Activated T-helper 1 cell treated with anti-CD3 and anti-CD28 coated beads, Interleukin-12 subunit alpha, Interleukin-12 subunit beta, Interleukin-2, Interleukin-4 antibody, amounts not matched to agents 30 ng/mL and 10 ng/mL and 1 ng/mL, durations not matched to agents 14 hours and 24 hours and 36 hours (primary cell): Measurements from ENCODE around the gene C1orf53. TPM values are rescaled to one million over a fixed set of nuclear protein-coding genes. Genes with fewer than 3 reads are reported as not detected.

Experiments used
- DNase-seq: peaks from one replicate; pipeline ENCODE4 v3.0.0; 2021; ENCODE audit warnings: low spot score
- H3K27ac Mint-ChIP-seq: one replicate; pipeline ENCODE4 v1.8.0; 2021; ENCODE audit warnings: mild to moderate bottlenecking, mixed read lengths
- H3K27me3 Mint-ChIP-seq: one replicate; pipeline ENCODE4 v1.8.0; 2022; ENCODE audit warnings: mild to moderate bottlenecking, moderate library complexity, mixed read lengths; ENCODE audit not compliant: insufficient read depth
- H3K36me3 Mint-ChIP-seq: one replicate; pipeline ENCODE4 v1.8.0; 2021; ENCODE audit warnings: low read depth, mixed read lengths
- H3K4me1 Mint-ChIP-seq: one replicate; pipeline ENCODE4 v1.8.0; 2021; ENCODE audit warnings: low read depth, mixed read lengths
- H3K4me3 Mint-ChIP-seq: one replicate; pipeline ENCODE4 v1.8.0; 2021; ENCODE audit warnings: mild to moderate bottlenecking, moderate library complexity, mixed read lengths
- H3K9me3 Mint-ChIP-seq: one replicate; pipeline ENCODE4 v1.8.0; 2021; ENCODE audit warnings: mixed read lengths
- intact Hi-C: fragments of 100-400 bp; cut with micrococcal nuclease; formaldehyde crosslinking; loops from one replicate; pipeline ENCODE4 v1.15.1; 2024
- total RNA-seq: library from RNA; stranded (reverse); gene quantifications from 2 replicates; pipeline ENCODE4 v1.2.3, GENCODE V29; 2022

C1orf53 gene
- total RNA-seq, 1 donor from 2014 or later = 1.3 TPM

- H3K27me3 Mint-ChIP-seq = peaks cover 95% of the 10 kb centered on the region
- peak overlapping the region; percentile 84 for H3K27ac Mint-ChIP-seq
- H3K4me3 Mint-ChIP-seq = peak overlapping the region; percentile 83
- H3K9me3 Mint-ChIP-seq = no peaks in the 10 kb centered on the region
- peaks cover 5% of the 10 kb centered on the region for H3K36me3 Mint-ChIP-seq
- peaks cover 55% of the 10 kb centered on the region for H3K4me1 Mint-ChIP-seq
- intact Hi-C loops = loop anchor here (5.0 kb wide), 1 partner anchor 556 kb away; no protein-coding TSS in a partner anchor
- no peak for DNase-seq
Measured at GRCh38 chr1:197911111-197911856, 8.9 kb downstream of the C1orf53 start.

DNA sequence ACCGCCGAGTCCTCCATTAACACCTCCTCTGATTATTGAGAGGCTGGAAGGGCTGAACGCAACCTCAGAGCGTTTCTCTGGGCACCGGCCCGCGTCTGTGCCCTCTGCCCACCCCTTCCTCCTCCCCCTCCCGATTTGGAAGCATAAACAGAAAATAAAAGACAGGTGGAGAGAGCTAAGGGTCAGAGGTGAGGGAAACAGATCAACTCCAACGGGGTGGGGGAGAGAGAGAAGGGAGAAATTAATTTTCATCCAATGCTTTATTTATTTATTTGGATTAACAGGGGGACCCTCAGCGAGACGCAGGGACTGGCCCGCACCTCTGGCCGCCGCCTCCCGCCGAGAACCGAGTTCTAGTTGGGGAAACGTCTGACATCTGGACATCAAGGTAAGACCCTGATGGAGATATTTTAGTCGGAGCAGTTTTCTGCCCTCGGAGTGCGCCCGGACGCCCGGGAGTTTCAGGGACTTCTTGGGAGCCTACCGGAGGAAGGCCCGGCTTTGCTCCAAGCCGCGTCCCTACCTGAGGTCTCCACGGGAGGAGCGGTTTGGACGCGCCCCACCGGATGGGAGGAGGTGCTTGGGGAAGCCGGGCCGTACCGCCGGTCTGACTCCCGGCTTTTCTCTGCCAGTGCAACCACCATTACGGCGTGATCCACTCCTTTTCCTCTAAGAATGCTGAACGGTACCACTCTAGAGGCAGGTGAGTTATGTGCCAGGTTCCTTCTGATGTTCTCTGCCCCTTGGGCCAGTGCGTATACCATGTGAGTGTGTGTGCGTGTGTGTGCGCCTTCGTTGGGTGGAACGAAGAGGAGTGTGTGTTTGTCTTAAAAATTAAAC, 9.6 kb downstream of the C1orf53 start:
- Mint-ChIP-seq H3K36me3 (peaks cover 5% of the 10 kb centered on the region), H3K4me3 (peak overlapping the region; percentile 83), H3K27me3 (peaks cover 97% of the 10 kb centered on the region), H3K9me3 (no peaks in the 10 kb centered on the region), H3K27ac (peak overlapping the region; percentile 84), H3K4me1 (peaks cover 63% of the 10 kb centered on the region)
- intact Hi-C loops = loop anchor here (5.0 kb wide), 1 partner anchor 555 kb away; no protein-coding TSS in a partner anchor
- no peak for DNase-seq

DNA sequence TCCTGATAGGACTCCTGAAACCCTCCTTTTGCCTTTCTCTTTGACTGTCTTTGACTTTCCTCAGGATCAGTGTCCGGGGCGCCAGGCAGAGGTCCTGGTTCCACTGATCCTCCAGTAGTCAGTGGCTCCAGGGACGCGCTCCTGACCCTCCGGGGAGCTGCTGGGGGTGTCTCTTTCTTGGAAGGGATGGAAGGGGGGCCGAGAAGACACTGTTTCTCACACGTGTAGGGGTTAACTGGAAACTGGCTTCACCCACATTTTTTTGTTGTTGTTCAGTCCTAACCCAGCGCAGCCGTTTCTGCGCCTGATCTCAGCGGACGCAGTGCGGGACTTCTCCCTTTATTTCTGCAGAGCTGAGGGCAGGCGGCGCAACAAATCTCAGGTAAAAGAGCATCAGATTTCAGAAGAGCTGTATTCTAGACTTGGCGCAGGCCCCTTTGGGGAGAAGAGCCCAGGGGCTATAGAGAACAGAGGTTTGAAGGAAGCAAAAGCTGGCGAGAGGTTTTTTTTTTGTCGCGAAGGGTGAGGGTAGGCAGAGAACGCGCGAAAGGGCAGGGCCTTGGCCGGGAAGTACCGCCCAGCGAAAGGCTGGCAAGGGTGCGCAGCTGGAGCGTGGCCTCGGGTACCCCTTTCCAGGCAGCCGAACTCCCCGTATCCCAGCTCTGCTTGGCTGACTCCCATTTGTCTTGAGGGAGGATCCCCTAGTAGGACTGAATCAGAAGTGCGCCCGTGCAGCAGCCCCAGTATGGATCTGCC, 10.5 kb downstream of the C1orf53 start:
- DNase-seq = no peak
- H3K4me1 Mint-ChIP-seq = peaks cover 71% of the 10 kb centered on the region
- H3K36me3 Mint-ChIP-seq = peaks cover 1% of the 10 kb centered on the region
- intact Hi-C loops = loop anchor here (5.0 kb wide), 1 partner anchor 554 kb away; no protein-coding TSS in a partner anchor
- H3K27ac Mint-ChIP-seq = peak overlapping the region; percentile 62
- peaks cover 97% of the 10 kb centered on the region for H3K27me3 Mint-ChIP-seq
- peak overlapping the region; percentile 76 for H3K4me3 Mint-ChIP-seq
- H3K9me3 Mint-ChIP-seq = no peaks in the 10 kb centered on the region

- Mint-ChIP-seq H3K4me1 (peaks cover 72% of the 10 kb centered on the region), H3K4me3 (peak overlapping the region; percentile 76), H3K36me3 (peaks cover 1% of the 10 kb centered on the region), H3K27me3 (peaks cover 97% of the 10 kb centered on the region), H3K27ac (no peak overlapping the region), H3K9me3 (no peaks in the 10 kb centered on the region)
- no peak for DNase-seq
- intact Hi-C loops = loop anchor here (5.0 kb wide), 1 partner anchor 554 kb away; no protein-coding TSS in a partner anchor
Measured at GRCh38 chr1:197913495-197914276, 11.3 kb downstream of the C1orf53 start.

GRCh38 chr1:197914510-197914909, 12.1 kb downstream of the C1orf53 start:
- no peak overlapping the region for H3K4me3 Mint-ChIP-seq
- H3K36me3 Mint-ChIP-seq = peaks cover 3% of the 10 kb centered on the region
- intact Hi-C loops = loop anchor here (5.0 kb wide), 1 partner anchor 553 kb away; no protein-coding TSS in a partner anchor
- H3K4me1 Mint-ChIP-seq = peaks cover 73% of the 10 kb centered on the region
- H3K27ac Mint-ChIP-seq = no peak overlapping the region
- no peaks in the 10 kb centered on the region for H3K9me3 Mint-ChIP-seq
- peaks cover 96% of the 10 kb centered on the region for H3K27me3 Mint-ChIP-seq
- DNase-seq = no peak

DNA sequence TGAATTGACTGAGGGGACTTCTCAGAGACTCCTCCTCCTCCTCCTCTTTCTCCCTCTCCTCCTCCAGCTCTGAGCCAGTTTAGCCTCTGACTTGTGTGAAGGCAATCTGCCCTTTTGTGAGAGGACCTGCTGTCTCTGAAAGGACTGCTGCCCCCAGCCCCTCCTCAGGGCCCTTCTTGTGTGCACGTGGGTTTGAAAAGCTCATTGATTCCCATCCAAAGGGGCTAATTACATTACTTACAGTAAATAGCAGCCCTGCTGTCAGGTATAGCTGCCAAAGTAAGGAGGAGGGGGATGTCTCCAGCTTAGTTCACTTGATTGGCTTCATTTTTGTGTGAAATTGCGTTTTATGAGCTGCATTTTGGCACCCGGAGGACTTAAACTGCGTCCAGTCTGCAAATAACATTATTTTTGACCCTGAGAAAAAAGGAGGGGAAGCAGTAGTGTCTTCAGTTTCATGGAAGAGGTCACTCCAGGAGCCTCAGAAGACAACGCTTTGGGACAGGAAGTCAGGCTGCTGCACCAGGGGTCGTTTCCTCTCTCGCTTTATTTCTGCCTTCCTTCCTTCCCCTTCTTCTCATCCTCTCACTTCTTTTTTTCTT, 12.9 kb downstream of the C1orf53 start:
- H3K4me1 Mint-ChIP-seq = peaks cover 73% of the 10 kb centered on the region
- H3K9me3 Mint-ChIP-seq = no peaks in the 10 kb centered on the region
- peak overlapping the region; percentile 71 for H3K4me3 Mint-ChIP-seq
- no peak overlapping the region for H3K27ac Mint-ChIP-seq
- DNase-seq = no peak
- peaks cover 3% of the 10 kb centered on the region for H3K36me3 Mint-ChIP-seq
- H3K27me3 Mint-ChIP-seq = peaks cover 95% of the 10 kb centered on the region
- intact Hi-C loops = no loop called here

- no peak for DNase-seq
- Mint-ChIP-seq H3K4me3 (peak overlapping the region; percentile 71), H3K27me3 (peaks cover 97% of the 10 kb centered on the region), H3K9me3 (no peaks in the 10 kb centered on the region), H3K4me1 (peaks cover 74% of the 10 kb centered on the region), H3K36me3 (peaks cover 3% of the 10 kb centered on the region), H3K27ac (no peak overlapping the region)
- intact Hi-C loops = no loop called here
Measured at GRCh38 chr1:197915862-197916499, 13.6 kb downstream of the C1orf53 start.

DNA sequence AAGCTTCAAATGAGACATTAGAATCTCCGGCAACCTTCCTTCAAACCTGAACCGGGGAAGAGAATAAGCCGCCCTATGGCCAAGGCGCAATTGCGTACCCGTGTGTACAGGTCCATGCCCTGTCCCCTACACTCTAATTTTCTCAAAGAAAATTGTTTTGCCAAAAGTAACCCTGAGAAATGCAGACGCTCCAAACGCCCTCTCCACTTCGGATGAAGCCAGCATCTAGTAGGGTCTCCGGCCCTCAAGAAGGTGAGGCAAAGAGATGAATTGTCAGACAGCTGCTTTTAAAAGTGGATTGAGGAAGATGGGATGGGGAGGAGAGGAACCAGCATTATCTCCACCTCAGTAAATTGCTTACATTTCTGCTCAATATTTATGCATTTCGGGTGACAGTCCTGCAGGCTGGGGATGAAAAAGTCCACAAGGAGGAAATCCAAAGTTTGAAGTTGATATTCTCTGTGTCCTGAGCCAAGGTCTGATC, 14.1 kb downstream of the C1orf53 start:
- peak overlapping the region; percentile 71 for H3K4me3 Mint-ChIP-seq
- no peaks in the 10 kb centered on the region for H3K9me3 Mint-ChIP-seq
- peak overlapping the region; percentile 62 for H3K27ac Mint-ChIP-seq
- H3K36me3 Mint-ChIP-seq = peaks cover 5% of the 10 kb centered on the region
- DNase-seq = no peak
- H3K4me1 Mint-ChIP-seq = peaks cover 80% of the 10 kb centered on the region
- intact Hi-C loops = no loop called here
- H3K27me3 Mint-ChIP-seq = peaks cover 98% of the 10 kb centered on the region

GRCh38 chr1:197917805-197918651, 15.6 kb downstream of the C1orf53 start:
- H3K27ac Mint-ChIP-seq = peak overlapping the region; percentile 15
- intact Hi-C loops = loop anchor here (1.0 to 2.0 kb wide), 2 partner anchors 8 to 15 kb away; partner anchors contain the start of gene C1orf53
- peaks cover 5% of the 10 kb centered on the region for H3K36me3 Mint-ChIP-seq
- no peak for DNase-seq
- peaks cover 98% of the 10 kb centered on the region for H3K27me3 Mint-ChIP-seq
- peak overlapping the region; percentile 71 for H3K4me3 Mint-ChIP-seq
- H3K9me3 Mint-ChIP-seq = no peaks in the 10 kb centered on the region
- peaks cover 67% of the 10 kb centered on the region for H3K4me1 Mint-ChIP-seq

- Mint-ChIP-seq H3K27me3 (peaks cover 92% of the 10 kb centered on the region), H3K4me3 (peak overlapping the region; percentile 71), H3K27ac (peak overlapping the region; percentile 80), H3K4me1 (peaks cover 64% of the 10 kb centered on the region), H3K9me3 (no peaks in the 10 kb centered on the region), H3K36me3 (peaks cover 5% of the 10 kb centered on the region)
- intact Hi-C loops = loop anchor here (1.0 to 2.0 kb wide), 2 partner anchors 9 to 16 kb away; partner anchors contain the start of gene C1orf53
- no peak for DNase-seq
Measured at GRCh38 chr1:197918807-197919345, 16.4 kb downstream of the C1orf53 start.
